DMS79 treated with DMSO at 0.1 percent for 48 hours (cell line): ENCODE results near the gene SIPA1L2.

Experiments
- DNase-seq: peaks from one replicate; lab custom pipeline; 2025; lab: John Stamatoyannopoulos, UW

The SIPA1L2 gene

GRCh38 chr1:232589111-232589811 is 40.7 kb downstream of the SIPA1L2 start:
- DNase-seq: no peak

- DNase-seq: no peak
Measured at GRCh38 chr1:232587141-232588008, 42.6 kb downstream of the SIPA1L2 start.

GRCh38 chr1:232586679-232587078 is 43.3 kb downstream of the SIPA1L2 start:
- no peak for DNase-seq

GRCh38 chr1:232585486-232585885 is 44.4 kb downstream of the SIPA1L2 start:
- no peak for DNase-seq

- DNase-seq: no peak
Measured at GRCh38 chr1:232581932-232582331, 48.0 kb downstream of the SIPA1L2 start.
